ENCODE measurements around the gene FOXF1.

FOXF1 gene

GRCh38 chr16:86505185-86505898, 5.0 kb upstream of the FOXF1 start:
- no peaks in the 10 kb centered on the region for H3K9me3 Mint-ChIP-seq

DNA sequence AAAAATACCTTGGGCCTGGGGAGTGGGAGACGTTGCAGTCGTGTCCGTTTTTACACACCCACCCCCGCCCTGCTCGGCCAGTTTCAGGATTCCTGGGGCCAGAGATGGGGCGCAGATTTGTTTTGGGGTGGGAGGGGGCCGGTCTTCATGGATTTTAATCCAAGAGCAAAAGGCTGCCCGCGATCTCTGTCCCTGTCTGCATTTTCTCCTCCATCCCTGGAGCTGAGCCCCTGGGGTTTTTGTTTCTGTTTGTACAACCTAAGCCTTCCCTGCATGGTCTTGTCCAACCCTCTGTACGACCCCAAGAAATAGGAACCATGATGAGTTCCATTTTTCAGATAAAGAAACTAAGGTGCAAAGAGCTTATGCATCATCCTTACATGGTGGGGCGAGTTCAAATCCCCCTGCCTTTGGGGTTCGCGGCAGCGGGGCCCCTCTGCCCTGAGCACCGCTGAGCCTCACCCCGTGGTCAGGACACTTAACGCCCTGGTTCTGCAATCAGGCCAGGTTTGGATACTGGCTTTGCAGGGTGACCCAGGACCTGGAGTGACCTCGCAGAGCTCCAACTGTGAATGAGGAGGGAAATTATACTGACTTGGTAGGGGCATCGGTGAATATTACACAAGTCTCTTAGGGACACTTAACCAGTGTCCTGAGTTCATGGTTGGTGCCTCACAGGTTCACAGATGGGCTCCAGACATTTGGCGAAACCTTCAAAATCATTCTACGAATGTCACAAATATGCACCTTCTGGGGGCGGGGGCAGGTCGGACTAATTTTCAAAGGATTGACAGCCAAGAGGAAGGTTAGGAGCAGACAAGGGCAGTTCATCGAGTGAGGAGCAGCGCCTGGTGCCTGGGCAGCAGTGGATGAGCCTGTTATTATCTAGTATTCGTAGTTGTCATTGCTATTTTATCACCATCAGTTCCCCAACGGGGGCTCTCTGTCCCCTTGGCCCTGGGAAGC, 4.1 kb upstream of the FOXF1 start:
- peak overlapping the region; percentile 58 for H3K27ac Mint-ChIP-seq
- no peak overlapping the region for H3K4me3 Mint-ChIP-seq
- peaks cover 14% of the 10 kb centered on the region for H3K4me1 Mint-ChIP-seq (ENCODE audit: low read depth)

More at GRCh38 chr16:86505185-86505898, 5.0 kb upstream of the FOXF1 start:
- Mint-ChIP-seq H3K4me1 (ENCODE audit: low read depth) (peaks cover 12% of the 10 kb centered on the region), H3K27me3 (ENCODE audit: low read depth) (peaks cover 82% of the 10 kb centered on the region), H3K36me3 (ENCODE audit: low read depth) (peaks cover 4% of the 10 kb centered on the region), H3K4me3 (no peak overlapping the region), H3K27ac (peak overlapping the region; percentile 38)

DNA sequence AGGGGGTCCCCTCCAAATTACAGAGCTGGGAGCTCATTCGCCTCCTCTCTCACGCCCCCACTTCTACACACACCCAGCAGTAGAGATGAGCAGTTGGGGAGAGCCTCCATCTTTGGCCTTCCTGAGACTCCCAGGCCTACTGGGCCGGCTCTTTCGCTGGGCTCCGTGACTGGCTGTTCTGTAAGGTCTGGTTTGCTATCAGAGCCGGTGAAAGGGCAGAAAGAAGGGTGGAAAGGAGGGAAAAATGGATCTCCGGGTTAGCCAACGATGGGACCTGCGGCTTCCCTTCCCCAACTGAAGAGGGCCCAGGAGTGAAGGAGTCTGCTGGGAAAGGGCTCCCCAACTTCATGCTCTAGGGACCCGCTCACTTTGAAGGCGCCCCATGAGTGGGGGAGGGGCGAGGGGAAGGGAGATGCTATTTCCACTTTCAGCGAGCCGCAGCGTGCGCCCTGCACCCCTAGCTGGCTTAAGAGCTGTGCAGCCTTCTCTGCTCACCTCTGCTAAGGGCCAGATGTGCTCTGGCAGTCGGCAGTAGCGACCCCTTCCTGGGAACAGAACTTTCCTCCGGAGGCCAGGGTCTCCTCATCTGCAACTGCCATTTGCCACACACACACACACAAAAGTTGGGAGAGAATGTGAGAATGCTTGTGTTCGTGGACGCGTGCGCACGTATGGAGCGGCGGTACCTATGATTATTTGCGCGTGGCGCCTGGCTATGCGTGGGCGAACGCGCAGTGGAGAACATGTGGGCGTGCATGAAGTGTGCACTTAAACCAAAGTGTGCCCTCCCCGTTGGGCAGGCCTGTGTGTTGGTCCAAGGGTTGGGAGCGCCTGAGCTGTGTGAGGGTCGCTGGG, 2.9 kb upstream of the FOXF1 start:
- Mint-ChIP-seq H3K4me3 (peak overlapping the region; percentile 42), H3K9me3 (no peaks in the 10 kb centered on the region), H3K27me3 (ENCODE audit: low read depth) (peaks cover 70% of the 10 kb centered on the region), H3K36me3 (ENCODE audit: low read depth) (peaks cover 4% of the 10 kb centered on the region), H3K4me1 (ENCODE audit: low read depth) (peaks cover 14% of the 10 kb centered on the region), H3K27ac (peak overlapping the region; percentile 55)

More for the DNA sequence above, 4.1 kb upstream of the FOXF1 start:
- Mint-ChIP-seq H3K9me3 (no peaks in the 10 kb centered on the region), H3K36me3 (ENCODE audit: low read depth) (peaks cover 4% of the 10 kb centered on the region), H3K27me3 (ENCODE audit: low read depth) (peaks cover 77% of the 10 kb centered on the region)

GRCh38 chr16:86508028-86508946, 2.0 kb upstream of the FOXF1 start:
- peak overlapping the region; percentile 42 for H3K4me3 Mint-ChIP-seq
- no peaks in the 10 kb centered on the region for H3K9me3 Mint-ChIP-seq
- peaks cover 14% of the 10 kb centered on the region for H3K4me1 Mint-ChIP-seq (ENCODE audit: low read depth)
- peak overlapping the region; percentile 55 for H3K27ac Mint-ChIP-seq
- peaks cover 68% of the 10 kb centered on the region for H3K27me3 Mint-ChIP-seq (ENCODE audit: low read depth)
- H3K36me3 Mint-ChIP-seq (ENCODE audit: low read depth) = peaks cover 4% of the 10 kb centered on the region

- no peaks in the 10 kb centered on the region for H3K9me3 Mint-ChIP-seq
- peaks cover 16% of the 10 kb centered on the region for H3K4me1 Mint-ChIP-seq (ENCODE audit: low read depth)
- H3K27me3 Mint-ChIP-seq (ENCODE audit: low read depth) = peaks cover 68% of the 10 kb centered on the region
- peak overlapping the region; percentile 80 for H3K27ac Mint-ChIP-seq
- peak overlapping the region; percentile 76 for H3K4me3 Mint-ChIP-seq
- H3K36me3 Mint-ChIP-seq (ENCODE audit: low read depth) = peaks cover 5% of the 10 kb centered on the region
These were observed 1.2 kb upstream of the FOXF1 start for GRCh38 chr16:86508947-86509758.

DNA sequence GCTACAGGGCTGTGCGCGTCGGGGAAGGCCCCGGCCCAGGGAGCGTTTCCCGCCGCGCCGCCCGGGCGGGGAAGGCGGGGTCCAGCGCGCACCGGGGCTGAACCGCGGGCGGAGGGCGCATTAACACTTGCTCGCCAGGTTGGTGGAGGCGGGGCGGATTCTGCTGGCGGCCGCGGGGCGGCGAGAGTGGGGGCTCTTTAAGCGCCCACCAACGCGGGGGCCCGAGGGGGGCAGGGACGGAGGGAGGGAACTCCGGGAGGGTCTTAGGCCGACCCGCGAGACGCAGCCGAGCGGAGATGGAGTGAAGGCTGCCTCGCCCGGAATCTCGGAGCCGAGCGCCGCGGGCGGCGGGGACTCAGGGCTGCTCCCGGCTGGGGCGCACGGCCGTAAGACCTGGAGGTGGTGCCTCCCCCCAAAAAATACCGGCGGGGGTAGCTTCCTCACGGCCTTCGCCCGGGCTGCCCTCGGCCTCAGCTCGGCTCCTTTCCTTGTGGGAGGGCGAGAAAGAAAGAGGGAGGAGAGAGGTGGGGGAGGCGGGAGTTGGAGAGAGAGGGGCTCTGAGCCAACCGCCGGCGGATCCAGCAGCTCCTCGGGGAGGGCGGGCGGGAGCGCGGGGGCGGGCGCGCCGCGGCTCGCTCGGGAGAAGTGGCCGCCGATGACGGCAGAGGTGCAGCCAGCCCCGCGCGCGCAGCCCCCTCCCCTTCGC, 415 bp upstream of the FOXF1 start:
- Mint-ChIP-seq H3K9me3 (no peaks in the 10 kb centered on the region), H3K4me3 (no peak overlapping the region), H3K27me3 (ENCODE audit: low read depth) (peaks cover 68% of the 10 kb centered on the region), H3K4me1 (ENCODE audit: low read depth) (peaks cover 16% of the 10 kb centered on the region), H3K27ac (no peak overlapping the region), H3K36me3 (ENCODE audit: low read depth) (peaks cover 6% of the 10 kb centered on the region)

- Mint-ChIP-seq H3K4me3 (peak overlapping the region; percentile 36), H3K27ac (no peak overlapping the region), H3K4me1 (ENCODE audit: low read depth) (peaks cover 14% of the 10 kb centered on the region), H3K36me3 (ENCODE audit: low read depth) (peaks cover 4% of the 10 kb centered on the region), H3K9me3 (no peaks in the 10 kb centered on the region), H3K27me3 (ENCODE audit: low read depth) (peaks cover 68% of the 10 kb centered on the region)
These were observed 1.2 kb downstream of the FOXF1 start for GRCh38 chr16:86511317-86512161.

- H3K4me1 Mint-ChIP-seq (ENCODE audit: low read depth) = peaks cover 12% of the 10 kb centered on the region
- H3K27ac Mint-ChIP-seq = no peak overlapping the region
- H3K27me3 Mint-ChIP-seq (ENCODE audit: low read depth) = peaks cover 68% of the 10 kb centered on the region
- no peaks in the 10 kb centered on the region for H3K9me3 Mint-ChIP-seq
- no peak overlapping the region for H3K4me3 Mint-ChIP-seq
- H3K36me3 Mint-ChIP-seq (ENCODE audit: low read depth) = peaks cover 3% of the 10 kb centered on the region
These were observed 2.1 kb downstream of the FOXF1 start for GRCh38 chr16:86512301-86512859.

DNA sequence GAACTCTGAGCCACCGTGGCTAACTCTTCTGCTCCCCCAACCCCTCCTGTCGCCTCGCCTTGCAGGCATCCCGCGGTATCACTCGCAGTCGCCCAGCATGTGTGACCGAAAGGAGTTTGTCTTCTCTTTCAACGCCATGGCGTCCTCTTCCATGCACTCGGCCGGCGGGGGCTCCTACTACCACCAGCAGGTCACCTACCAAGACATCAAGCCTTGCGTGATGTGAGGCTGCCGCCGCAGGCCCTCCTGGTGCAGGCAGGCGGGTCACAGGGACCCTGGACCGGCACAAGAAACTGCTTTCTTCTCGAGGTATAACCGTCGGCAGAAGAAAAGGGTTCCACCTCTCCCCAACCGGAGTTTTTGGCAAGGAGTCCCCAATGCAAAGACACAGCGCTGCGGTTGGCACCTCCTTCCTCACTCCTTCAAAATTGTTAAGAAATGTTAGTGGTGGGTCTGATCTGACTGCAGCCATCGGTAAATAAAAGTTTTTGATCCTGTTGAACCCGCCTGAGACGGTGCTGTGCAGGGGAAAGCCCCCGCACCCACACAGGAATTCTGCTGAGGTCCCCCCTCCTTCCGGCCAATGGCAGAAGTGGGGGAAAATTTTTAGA, 2.6 kb downstream of the FOXF1 start:
- peaks cover 9% of the 10 kb centered on the region for H3K4me1 Mint-ChIP-seq (ENCODE audit: low read depth)
- H3K36me3 Mint-ChIP-seq (ENCODE audit: low read depth) = peaks cover 3% of the 10 kb centered on the region
- no peak overlapping the region for H3K4me3 Mint-ChIP-seq
- peaks cover 68% of the 10 kb centered on the region for H3K27me3 Mint-ChIP-seq (ENCODE audit: low read depth)
- H3K9me3 Mint-ChIP-seq = no peaks in the 10 kb centered on the region
- no peak overlapping the region for H3K27ac Mint-ChIP-seq

DNA sequence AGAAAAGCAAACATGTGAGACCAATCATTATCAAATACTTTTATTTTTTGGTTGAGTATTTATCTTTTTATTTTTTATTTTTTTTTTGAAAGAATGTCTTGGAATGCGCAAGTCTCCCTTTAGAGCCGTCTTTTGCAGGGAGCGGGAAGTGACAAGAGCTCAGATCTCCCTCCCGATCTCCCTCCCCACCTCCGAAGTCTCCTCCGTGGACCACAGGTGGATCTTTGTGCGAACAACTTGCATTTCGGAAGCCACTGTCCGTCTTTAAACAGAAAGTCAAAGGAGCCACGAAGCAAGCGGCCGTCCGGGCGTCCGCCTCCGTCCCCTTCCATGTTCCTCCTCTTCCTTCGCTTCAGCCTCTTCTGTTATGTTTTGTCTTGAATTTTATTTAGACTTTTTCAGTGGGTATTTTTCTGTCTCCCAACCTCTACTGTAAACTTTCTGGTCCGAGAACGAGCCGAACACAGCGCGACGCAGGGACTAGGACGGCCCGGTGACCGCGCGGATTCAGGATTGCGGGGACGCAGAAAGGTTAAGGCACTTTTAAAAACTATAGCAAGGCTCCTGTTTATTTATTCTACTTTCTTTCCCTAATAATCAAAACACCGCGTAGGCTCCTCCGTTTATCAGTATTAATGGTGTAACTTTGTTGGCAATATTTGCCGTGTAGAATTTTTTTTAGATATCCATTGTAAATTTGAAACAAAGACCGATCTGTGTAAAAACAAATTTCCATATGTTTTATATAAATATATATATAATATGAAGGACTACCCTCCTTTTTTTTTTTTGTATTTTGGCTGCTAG, 3.3 kb downstream of the FOXF1 start:
- no peaks in the 10 kb centered on the region for H3K9me3 Mint-ChIP-seq
- peaks cover 73% of the 10 kb centered on the region for H3K27me3 Mint-ChIP-seq (ENCODE audit: low read depth)
- H3K36me3 Mint-ChIP-seq (ENCODE audit: low read depth) = peaks cover 3% of the 10 kb centered on the region
- peaks cover 8% of the 10 kb centered on the region for H3K4me1 Mint-ChIP-seq (ENCODE audit: low read depth)
- peak overlapping the region; percentile 78 for H3K27ac Mint-ChIP-seq
- H3K4me3 Mint-ChIP-seq = no peak overlapping the region
